SK-N-MC (cell line): ENCODE data around the gene RHBDL1.

ENCODE experiments used
- DNase-seq: peaks from one replicate; pipeline ENCODE4 v3.0.0-alpha.2; 2011; ENCODE audit warnings: low read depth, low spot score
- H3K27ac ChIP-seq: fragments of 200-600 bp; sonication (generic); 2 replicates; pipeline ENCODE4 v1.5.1; 2016; ENCODE audit warnings: mixed run types
- H3K36me3 ChIP-seq: fragments of 200-600 bp; sonication (generic); 2 replicates; pipeline ENCODE4 v1.6.1; 2017; ENCODE audit warnings: antibody characterized with exemption, low read length, mixed read lengths; ENCODE audit not compliant: insufficient read depth
- H3K4me3 ChIP-seq: fragments of 200-600 bp; sonication (generic); 2 replicates; pipeline ENCODE4 v1.5.1; 2016
- H3K9ac ChIP-seq: fragments of 200-600 bp; sonication (generic); 2 replicates; pipeline ENCODE4 v1.8.0; 2017; ENCODE audit warnings: mixed run types, mixed read lengths; ENCODE audit not compliant: insufficient read length
- H3K9me3 ChIP-seq: fragments of 200-600 bp; sonication (generic); 2 replicates; pipeline ENCODE4 v1.6.1; 2017; ENCODE audit warnings: low read depth, mild to moderate bottlenecking, antibody characterized with exemption, low read length, moderate library complexity, mixed read lengths
- EZH2 ChIP-seq: fragments of 200-600 bp; sonication (generic); IDR thresholded peaks from one replicate; pipeline ENCODE4 v1.6.1; 2017; ENCODE audit warnings: antibody characterized with exemption
- FOXP2 ChIP-seq: optimal IDR thresholded peaks from 2 replicates; pipeline ENCODE3; 2011; ENCODE audit warnings: mild to moderate bottlenecking, moderate library complexity; ENCODE audit not compliant: insufficient read depth; ENCODE audit errors: extremely low read length, control extremely low read depth
- POLR2AphosphoS5 ChIP-seq: IDR thresholded peaks from 2 replicates; pipeline ENCODE4 v1.6.1; 2012; ENCODE audit warnings: mild to moderate bottlenecking, low read depth, low read length, borderline replicate concordance

Gene RHBDL1

DNA sequence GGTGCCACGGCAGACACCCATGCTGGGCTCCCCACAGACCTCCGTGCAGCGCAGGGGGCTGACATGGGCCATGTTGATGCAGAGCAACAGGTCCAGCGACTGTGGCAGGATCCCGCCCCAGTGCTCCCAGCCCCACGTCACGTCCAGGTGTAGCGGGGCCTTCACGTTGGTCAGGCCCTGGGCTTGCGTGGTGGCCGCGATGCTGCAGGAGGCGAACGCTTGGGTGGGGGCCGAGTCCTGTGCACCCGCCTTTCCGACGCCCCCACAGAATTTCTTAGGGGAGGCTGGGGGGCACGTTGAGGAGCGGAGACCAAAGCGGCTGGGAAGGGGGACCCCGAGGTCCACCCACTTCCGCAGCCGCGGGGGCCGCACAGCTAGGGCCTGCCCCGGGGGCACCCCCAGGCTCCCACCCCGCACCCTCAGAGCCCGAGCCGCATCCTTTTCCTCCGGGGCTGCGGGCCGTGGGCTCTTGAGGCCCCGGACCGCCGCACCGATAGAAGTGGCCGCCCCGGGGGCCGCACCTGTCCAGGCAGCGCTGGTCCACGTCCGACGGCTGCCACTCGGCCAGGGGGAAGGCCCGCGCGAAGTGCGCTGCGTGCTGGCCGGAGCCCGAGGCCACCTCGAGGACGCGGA lies 39.8 kb upstream of the RHBDL1 start:
- Histone ChIP-seq H3K4me3 (peak overlapping the region; percentile 99), H3K9me3 (no peaks in the 10 kb centered on the region), H3K9ac (peak overlapping the region; percentile 85), H3K36me3 (no peaks in the 10 kb centered on the region), H3K27ac (peak overlapping the region; percentile 96)
- DNase-seq = no peak
- no peak for TF ChIP-seq EZH2
- TF ChIP-seq FOXP2 = no peak
- no peak for TF ChIP-seq POLR2AphosphoS5

DNA sequence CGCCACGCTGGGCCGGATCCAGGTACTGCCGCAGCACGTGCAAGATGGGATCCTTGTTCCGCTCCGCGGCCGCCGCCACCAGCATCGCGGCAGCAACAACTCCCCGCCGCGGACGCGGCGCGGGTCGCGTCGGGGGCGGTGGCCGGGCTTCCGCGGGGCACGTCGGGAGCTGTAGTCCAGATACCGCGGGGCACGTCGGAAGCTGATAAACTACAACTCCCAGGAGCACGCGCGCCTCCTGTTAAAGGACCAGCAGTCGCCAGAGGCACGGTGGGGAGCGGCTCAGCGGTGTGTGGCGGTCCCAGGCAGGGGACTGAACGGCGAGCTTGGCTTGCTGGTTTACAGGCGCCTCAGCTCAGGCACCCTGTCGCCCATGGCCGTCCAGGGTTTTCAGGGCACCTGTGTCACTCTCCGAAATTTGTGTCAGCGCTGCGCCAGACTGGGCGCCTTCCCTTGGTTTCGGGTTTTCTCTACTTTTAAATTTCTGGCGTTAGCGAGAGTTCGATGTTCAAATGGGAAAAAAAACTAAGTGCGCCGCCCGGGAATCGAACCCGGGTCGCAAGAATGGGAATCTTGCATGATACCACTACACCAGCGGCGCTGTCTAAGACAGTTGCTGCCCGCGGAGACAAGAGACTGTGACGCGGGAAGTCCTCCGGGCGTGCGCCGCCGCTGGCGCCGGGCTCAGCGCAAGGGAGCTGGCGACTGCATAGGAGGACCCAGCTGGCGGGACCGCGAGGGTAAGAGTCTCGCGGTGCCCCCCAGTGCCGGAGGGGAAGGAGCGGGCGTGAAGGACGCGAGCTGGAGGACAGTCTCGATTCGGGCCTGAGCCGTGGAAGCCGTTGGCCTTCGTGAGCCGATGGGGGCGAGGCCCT lies 39.0 kb upstream of the RHBDL1 start, which contains the start of gene METTL26:
Gene METTL26 (minus strand): TSS at position 100 of the 875 bp plus-strand sequence. CDS start 15 bp downstream, at position 85.
- H3K9ac ChIP-seq = peak within 1 kb of the TSS; percentile 85
- peak within 1 kb of the TSS; percentile 96 for H3K27ac ChIP-seq

DNA sequence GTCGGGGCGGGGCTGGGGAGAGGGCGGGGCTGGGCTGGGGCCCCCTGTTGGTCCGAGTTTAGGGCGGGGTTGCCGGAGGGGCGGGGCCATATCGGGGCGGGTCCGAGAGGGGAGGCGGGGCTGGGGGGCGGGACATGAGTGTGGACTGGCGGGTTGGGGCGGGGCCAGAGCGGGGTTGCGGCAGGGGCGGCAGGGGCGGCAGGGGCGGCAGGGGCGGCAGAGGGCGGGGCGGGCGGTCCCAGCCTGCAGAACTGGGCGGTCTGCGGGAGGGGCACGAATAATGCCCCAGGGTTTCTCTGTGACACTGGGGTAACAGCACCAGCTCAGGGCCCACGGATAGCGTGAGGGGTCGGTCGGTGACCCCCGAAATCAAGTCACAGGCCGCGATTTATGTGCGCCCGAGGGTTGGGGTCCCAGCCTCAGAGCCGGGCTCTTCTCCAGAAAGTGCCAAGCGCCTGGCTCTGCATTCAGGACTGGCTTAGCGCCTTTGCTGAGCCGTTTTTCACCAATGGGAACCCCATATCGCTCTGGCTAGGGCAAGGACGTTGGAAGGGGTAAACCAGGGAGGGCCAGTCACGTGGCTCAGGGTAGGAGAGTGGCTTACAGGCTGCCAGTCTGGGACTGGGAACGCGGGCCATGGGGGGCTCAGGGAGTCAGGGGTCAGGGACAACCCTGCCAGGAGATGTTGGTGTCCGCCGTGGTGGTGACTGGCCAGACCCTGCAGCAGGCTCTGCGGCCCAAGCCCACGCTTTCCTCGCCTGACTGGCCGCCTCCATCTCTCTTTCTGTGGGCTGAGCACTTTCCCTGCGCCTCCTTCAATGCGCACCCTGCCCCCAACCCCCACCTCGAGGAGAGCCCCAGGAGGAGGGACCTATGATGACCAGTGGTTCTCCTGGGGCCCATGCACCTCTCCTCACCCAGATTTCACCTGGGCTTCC lies 38.1 kb upstream of the RHBDL1 start:
- H3K9ac ChIP-seq = peak overlapping the region; percentile 85

More for the DNA sequence above, 39.0 kb upstream of the RHBDL1 start, which contains the start of gene METTL26:
- TF ChIP-seq EZH2 = no peak
- TF ChIP-seq POLR2AphosphoS5 = peak; percentile 86; the same call in 1 of the 2 replicates
- Histone ChIP-seq H3K9me3 (no peaks in the 10 kb centered on the region), H3K4me3 (peak within 1 kb of the TSS; percentile 99), H3K36me3 (no peaks in the 10 kb centered on the region)
- peak; percentile 77 for DNase-seq

DNA sequence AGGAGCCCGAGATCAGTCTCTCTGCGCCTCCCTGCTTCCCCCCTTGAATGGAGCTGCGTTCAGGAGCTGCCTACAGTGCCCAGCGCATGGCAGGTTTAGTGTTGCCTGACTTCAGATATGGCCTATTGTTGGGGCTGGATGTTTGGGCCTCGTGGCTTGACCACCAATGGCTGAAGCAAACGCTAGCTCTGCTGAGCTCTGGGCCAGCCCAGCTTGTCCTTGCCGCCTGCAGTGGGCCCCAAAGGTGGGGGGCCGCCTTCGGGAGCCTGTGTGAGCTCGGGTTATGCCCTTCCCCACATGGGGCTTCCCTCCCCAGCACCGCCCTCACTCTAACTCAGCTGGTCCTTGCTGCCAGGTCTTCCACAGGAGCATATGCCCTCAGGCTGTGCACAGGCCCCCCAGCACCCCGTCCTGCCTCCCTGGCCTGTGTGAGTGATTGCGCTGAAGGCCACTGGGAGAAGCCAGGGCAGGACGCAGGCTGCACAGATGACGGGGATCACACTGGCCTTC lies 37.4 kb upstream of the RHBDL1 start:
- Histone ChIP-seq H3K27ac (no peak overlapping the region), H3K4me3 (no peak overlapping the region), H3K9ac (no peak overlapping the region), H3K9me3 (no peaks in the 10 kb centered on the region), H3K36me3 (no peaks in the 10 kb centered on the region)
- TF ChIP-seq POLR2AphosphoS5 (no peak), EZH2 (no peak), FOXP2 (no peak)
- DNase-seq = no peak

More for the DNA sequence above, 38.1 kb upstream of the RHBDL1 start:
- Histone ChIP-seq H3K36me3 (no peaks in the 10 kb centered on the region), H3K27ac (no peak overlapping the region), H3K4me3 (peak overlapping the region; percentile 99), H3K9me3 (no peaks in the 10 kb centered on the region)
- no peak for DNase-seq
- TF ChIP-seq POLR2AphosphoS5 (no peak), EZH2 (no peak), FOXP2 (no peak)

DNA sequence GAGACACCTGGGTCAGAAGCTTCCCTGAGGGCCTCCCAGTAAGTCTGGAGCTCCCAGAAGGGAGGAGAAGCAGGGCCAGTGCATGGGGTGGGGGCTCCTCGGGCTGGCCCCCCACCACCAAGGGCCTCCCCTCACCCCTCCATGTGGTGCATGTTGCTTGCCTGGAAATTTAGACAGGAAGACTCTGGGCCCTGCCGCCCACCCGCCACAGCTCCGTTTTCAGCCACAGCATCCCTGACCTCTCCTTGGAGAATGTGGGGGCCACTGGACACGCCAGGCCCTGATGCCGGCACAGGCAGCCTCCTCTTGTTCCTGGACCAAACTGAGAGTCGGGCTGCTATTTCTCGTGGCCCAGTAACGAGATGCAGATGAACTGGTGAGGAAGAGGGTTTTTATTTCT lies 36.6 kb upstream of the RHBDL1 start:
- Histone ChIP-seq H3K4me3 (no peak overlapping the region), H3K9ac (no peak overlapping the region), H3K36me3 (no peaks in the 10 kb centered on the region), H3K27ac (peak overlapping the region; percentile 51; the same call in 1 of the 2 replicates), H3K9me3 (no peaks in the 10 kb centered on the region)
- DNase-seq = no peak
- no peak for TF ChIP-seq POLR2AphosphoS5
- TF ChIP-seq EZH2 = no peak
- TF ChIP-seq FOXP2 = no peak

DNA sequence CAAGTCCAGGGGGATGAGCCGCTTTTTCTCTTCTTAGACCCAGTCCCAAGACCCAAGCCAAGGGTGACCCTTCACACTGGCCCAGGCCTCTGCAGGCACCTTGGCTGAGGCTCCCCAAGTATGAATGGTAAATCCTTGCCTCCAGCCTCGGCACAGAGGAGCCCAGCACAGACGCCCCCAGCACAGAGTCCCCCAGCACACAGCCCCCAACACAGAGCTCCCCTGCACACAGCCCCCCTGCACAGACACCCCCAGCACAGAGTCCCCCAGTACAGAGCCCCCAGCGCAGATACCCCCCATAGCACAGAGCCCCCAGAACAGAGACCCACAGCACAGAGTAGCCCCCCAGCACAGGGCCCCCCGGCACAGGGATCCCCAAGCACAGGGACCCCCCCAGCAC lies 34.9 kb upstream of the RHBDL1 start:
- no peaks in the 10 kb centered on the region for H3K36me3 ChIP-seq
- H3K9me3 ChIP-seq = no peaks in the 10 kb centered on the region
- no peak overlapping the region for H3K9ac ChIP-seq
- H3K4me3 ChIP-seq = no peak overlapping the region
- TF ChIP-seq POLR2AphosphoS5 (no peak), EZH2 (no peak), FOXP2 (no peak)
- no peak for DNase-seq
- no peak overlapping the region for H3K27ac ChIP-seq

DNA sequence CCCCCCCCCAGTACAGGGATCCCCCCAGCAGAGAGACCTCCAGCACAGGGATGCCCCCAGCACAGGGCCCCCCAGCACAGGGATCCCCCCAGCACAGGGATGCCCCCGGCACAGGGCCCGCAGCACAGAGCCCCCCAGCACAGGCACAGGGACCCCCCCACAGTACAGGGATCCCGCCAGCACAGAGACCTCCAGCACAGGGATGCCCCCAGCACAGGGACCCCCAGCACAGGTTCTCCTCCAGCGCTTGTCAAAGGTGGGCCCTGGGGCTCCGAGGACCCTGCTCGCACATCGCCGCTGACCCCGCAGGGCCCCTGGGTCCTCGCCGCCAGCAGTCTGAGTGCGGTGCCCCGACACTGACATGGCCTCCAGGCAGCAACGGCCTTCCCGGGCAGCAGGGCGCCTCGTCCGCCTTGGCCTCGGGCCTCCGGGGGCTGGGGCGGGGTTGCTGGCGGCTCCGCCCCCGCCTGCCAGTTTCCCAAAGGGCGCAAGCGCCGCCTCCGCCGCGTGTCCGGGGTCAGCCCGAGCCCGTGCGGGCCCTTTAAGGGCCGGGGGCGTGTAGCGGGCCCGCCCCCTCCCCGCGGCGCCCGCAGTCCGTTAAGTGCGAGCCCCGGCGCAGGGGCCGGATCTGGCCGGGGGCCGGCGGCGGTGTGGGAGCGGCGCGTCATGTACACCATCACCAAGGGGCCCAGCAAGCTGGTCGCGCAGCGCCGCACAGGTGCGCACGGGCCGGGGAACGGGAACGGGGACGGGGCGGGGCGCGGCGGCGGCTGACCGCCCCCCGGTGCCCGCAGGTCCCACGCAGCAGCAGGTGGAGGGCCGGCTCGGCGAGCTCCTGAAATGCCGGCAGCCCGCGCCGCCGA lies 33.9 kb upstream of the RHBDL1 start, which contains the start of gene MCRIP2:
Gene MCRIP2 (plus strand): TSS at position 503 of the 863 bp plus-strand sequence. CDS start 164 bp downstream, at position 667.
- DNase-seq = no peak

More for the DNA sequence above, 33.9 kb upstream of the RHBDL1 start, which contains the start of gene MCRIP2:
- Histone ChIP-seq H3K9ac (peak within 1 kb of the TSS; percentile 65), H3K9me3 (no peaks in the 10 kb centered on the region), H3K4me3 (peak within 1 kb of the TSS; percentile 85), H3K36me3 (no peaks in the 10 kb centered on the region), H3K27ac (no peak within 1 kb of the TSS)
- TF ChIP-seq POLR2AphosphoS5 (peak; percentile 48; the same call in 1 of the 2 replicates), EZH2 (no peak), FOXP2 (no peak)
